Stomach smooth muscle (tissue), 2 donors: ENCODE measurements around the gene KRTAP17-1.

Source experiments
- H3K27ac ChIP-seq: one replicate; pipeline ENCODE4 v1.7.0; 2013; ENCODE audit warnings: mild to moderate bottlenecking, low read length, inconsistent platforms
- H3K27me3 ChIP-seq, 2 donors: one replicate each; pipeline ENCODE4 v1.7.0; 2013; ENCODE audit warnings: low read length in 2 of 2; ENCODE audit not compliant: insufficient read depth in 2 of 2, control insufficient read depth in 1 of 2
- H3K36me3 ChIP-seq, 2 donors: one replicate each; pipeline ENCODE4 v1.7.0; 2013; ENCODE audit warnings: low read length in 2 of 2; ENCODE audit not compliant: control insufficient read depth in 2 of 2, insufficient read depth in 2 of 2
- H3K4me1 ChIP-seq: one replicate; pipeline ENCODE4 v1.7.0; 2013; ENCODE audit warnings: low read length; ENCODE audit not compliant: control insufficient read depth, insufficient read depth
- H3K4me3 ChIP-seq, 2 donors: one replicate each; pipeline ENCODE4 v1.7.0; 2013; ENCODE audit warnings: low read length in 2 of 2
- H3K9ac ChIP-seq, 2 donors: one replicate each; pipeline ENCODE4 v1.7.0; 2013; ENCODE audit warnings: low read length in 2 of 2, mild to moderate bottlenecking in 1 of 2
- H3K9me3 ChIP-seq, 2 donors: one replicate each; pipeline ENCODE4 v1.7.0; 2013; ENCODE audit warnings: low read length in 2 of 2; ENCODE audit not compliant: control insufficient read depth in 2 of 2
- donor health status: healthy.
- donor health status: Pancreatic carcinoma.

Gene KRTAP17-1

DNA sequence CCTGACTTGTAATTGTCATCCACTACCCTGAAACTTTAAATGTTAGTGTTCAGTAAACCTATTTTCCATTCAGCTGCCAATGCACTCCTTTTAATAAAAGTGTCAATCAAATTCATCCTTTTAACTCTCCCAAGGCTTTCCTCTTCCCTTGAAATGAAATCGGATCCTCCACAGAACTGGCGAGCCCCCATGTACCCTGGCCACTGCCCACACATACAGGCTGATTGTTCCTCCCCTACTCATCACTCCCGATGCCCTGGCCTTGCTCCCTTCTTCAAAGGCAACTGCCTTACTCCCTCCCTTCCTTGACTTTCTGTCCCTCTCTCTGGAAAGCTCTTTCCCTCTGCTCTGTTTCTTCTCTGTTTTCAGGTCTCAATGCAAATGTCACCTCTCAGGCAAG, 27.5 kb upstream of the KRTAP17-1 start:
- no peak overlapping the region for H3K27ac ChIP-seq
- no peak overlapping the region for H3K9ac ChIP-seq
- H3K4me1 ChIP-seq: no peaks in the 10 kb centered on the region

DNA sequence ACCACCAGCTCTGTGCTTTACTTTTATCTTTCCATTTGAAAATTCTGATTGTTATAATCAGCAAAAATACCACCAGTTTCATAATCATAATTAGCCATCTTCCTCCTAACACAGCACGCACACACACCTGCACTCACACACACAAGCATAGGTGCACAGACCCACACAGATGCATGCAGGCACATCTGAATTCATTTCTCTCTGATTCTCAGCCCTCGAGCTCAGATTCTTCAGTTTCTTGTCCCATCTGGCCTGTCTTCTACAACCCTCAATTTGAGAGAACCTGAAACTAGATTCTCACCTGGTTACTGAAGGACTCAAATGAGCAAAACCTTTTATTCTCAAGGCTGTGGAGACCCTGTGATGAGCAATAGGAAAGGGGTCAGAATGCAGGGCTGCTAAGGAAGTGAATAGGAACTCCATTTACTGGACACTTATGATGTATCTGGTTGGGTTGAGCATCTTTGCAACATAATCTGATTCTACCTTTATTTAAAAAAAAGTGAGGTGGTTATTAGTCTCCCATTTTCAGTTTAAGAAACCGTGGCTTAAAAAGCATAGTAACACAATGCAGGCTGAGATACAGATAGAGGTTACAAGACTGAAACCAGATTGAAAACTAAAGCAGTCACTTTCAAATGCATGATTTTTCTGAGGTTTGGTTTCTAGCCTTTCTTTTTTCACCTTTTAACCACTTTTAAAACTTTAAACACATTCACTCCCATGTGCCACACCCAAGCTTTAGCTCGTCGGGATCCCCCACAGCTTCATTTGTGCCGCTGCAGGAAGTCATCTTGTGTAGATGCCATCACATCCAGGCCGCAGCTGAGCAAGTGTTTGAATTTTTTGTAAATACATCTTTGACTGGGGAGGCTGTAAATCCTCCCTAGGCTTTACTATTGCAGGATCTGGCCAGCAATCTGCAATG, 25.7 kb upstream of the KRTAP17-1 start:
- Histone ChIP-seq H3K9ac (no peak overlapping the region), H3K4me1 (no peaks in the 10 kb centered on the region), H3K9me3 (no peaks in the 10 kb centered on the region), H3K27me3 (peaks cover 0 to 3% of the 10 kb centered on the region in 2 donors), H3K27ac (no peak overlapping the region), H3K36me3 (no peaks in the 10 kb centered on the region), H3K4me3 (no peak overlapping the region)

More for the DNA sequence above, 27.5 kb upstream of the KRTAP17-1 start:
- H3K4me3 ChIP-seq: no peak overlapping the region
- no peaks in the 10 kb centered on the region for H3K9me3 ChIP-seq
- peaks cover 0 to 3% of the 10 kb centered on the region in 2 donors for H3K27me3 ChIP-seq
- H3K36me3 ChIP-seq: no peaks in the 10 kb centered on the region

DNA sequence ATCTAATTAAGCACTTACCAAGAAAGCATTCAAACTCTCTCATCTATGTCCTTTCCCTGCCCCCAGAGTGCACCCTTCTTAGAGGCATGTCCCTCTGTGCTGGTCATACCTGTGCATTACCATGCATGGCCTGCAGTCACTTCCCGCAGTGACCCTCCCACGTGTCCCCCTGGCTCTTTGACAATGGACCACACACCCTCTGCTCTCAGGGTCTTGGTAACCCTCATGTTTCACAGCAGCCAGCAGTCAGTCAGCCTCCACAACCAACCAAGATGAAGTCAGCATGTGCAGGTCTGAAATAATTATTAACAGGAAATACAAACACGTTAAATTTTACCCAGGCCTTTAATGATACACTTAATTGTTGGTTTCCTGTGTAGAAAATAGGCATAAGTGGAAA, 25.0 kb upstream of the KRTAP17-1 start:
- H3K27ac ChIP-seq: no peak overlapping the region

DNA sequence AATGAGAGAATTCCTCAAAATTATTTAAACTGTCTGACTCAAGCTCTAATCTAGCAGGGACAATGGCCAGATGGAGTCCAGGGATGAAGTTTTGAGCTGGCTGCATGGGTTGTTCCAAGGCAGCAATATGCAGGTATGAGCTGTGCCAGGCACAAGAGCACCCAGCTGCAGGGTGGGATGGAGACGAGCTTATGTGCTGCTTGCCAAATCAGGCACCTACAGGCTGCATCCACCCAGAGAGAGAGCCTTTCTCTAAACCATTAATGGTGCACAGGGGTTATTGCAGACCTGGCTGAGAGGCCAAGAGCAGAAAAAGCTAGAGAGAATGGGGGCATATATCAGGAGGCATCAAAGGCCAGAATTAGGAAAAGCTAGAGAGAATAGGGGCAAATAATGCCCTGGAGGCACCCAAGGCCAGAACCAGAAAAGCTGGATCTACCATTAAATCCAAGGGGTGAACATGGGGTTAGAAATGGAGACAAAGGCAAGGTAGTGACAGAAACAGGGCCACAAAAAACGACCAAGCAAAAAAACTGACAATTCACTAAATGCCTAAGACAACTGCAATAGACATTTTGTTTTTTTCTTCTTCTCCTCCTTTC, 24.2 kb upstream of the KRTAP17-1 start:
- H3K27me3 ChIP-seq: peaks cover 0 to 3% of the 10 kb centered on the region in 2 donors
- H3K27ac ChIP-seq: no peak overlapping the region
- H3K4me3 ChIP-seq: no peak overlapping the region
- no peaks in the 10 kb centered on the region for H3K36me3 ChIP-seq
- no peaks in the 10 kb centered on the region for H3K4me1 ChIP-seq
- no peak overlapping the region for H3K9ac ChIP-seq
- H3K9me3 ChIP-seq: no peaks in the 10 kb centered on the region

More for the DNA sequence above, 25.0 kb upstream of the KRTAP17-1 start:
- Histone ChIP-seq H3K9me3 (no peaks in the 10 kb centered on the region), H3K4me3 (no peak overlapping the region), H3K4me1 (no peaks in the 10 kb centered on the region), H3K9ac (no peak overlapping the region), H3K27me3 (peaks cover 0 to 3% of the 10 kb centered on the region in 2 donors), H3K36me3 (no peaks in the 10 kb centered on the region)

DNA sequence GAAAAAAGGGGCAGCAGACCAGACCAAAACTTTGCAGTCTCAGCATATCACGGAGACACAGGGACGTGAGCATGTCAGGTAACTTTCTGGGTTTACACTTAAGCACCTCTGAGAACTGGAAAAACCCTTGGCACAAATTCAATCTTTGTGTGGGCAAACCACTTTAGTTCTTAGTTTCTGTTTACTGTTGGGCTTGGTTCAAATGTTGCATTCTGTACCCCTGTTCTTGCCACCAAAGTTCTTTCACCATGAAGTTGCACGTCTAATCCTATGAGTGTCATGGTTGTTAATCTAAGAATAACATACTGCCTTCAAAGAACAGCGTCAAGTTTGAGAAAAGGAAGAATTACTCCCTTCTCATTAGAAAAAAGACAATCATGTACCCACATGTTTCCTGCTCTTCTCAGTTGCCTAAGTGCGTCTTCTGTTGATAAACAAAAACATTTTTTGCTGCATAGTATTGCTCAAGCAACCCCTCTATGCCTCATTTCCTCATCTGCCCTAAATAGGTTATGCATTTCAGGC, 23.5 kb upstream of the KRTAP17-1 start:
- Histone ChIP-seq H3K4me1 (no peaks in the 10 kb centered on the region), H3K9me3 (no peaks in the 10 kb centered on the region), H3K9ac (no peak overlapping the region), H3K27me3 (peaks cover 0 to 3% of the 10 kb centered on the region in 2 donors), H3K27ac (no peak overlapping the region), H3K36me3 (no peaks in the 10 kb centered on the region), H3K4me3 (no peak overlapping the region)

DNA sequence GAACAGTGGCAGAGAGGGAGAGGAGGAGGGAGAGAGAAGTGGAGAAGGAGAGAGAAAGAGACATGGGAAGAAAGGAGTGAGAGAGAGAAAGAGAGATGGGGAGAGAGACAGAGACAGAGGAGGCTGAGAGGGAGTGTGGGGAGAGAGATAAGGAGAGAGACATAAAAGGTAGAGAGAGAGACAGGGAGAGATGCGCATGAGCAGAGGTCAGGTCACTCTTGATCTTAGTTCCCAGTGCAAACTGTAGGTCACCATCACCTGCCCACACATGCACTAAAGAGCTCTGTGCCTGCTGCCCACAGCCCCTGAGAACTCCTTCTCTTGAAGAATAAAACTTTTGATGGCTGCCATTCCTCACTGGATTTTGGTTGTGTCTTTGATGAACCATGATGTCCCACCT, 20.2 kb upstream of the KRTAP17-1 start:
- H3K27ac ChIP-seq: no peak overlapping the region
- no peak overlapping the region for H3K9ac ChIP-seq
- H3K4me3 ChIP-seq: no peak overlapping the region
- peaks cover 0 to 4% of the 10 kb centered on the region in 2 donors for H3K27me3 ChIP-seq
- no peaks in the 10 kb centered on the region for H3K36me3 ChIP-seq
- no peaks in the 10 kb centered on the region for H3K9me3 ChIP-seq
- H3K4me1 ChIP-seq: no peaks in the 10 kb centered on the region

DNA sequence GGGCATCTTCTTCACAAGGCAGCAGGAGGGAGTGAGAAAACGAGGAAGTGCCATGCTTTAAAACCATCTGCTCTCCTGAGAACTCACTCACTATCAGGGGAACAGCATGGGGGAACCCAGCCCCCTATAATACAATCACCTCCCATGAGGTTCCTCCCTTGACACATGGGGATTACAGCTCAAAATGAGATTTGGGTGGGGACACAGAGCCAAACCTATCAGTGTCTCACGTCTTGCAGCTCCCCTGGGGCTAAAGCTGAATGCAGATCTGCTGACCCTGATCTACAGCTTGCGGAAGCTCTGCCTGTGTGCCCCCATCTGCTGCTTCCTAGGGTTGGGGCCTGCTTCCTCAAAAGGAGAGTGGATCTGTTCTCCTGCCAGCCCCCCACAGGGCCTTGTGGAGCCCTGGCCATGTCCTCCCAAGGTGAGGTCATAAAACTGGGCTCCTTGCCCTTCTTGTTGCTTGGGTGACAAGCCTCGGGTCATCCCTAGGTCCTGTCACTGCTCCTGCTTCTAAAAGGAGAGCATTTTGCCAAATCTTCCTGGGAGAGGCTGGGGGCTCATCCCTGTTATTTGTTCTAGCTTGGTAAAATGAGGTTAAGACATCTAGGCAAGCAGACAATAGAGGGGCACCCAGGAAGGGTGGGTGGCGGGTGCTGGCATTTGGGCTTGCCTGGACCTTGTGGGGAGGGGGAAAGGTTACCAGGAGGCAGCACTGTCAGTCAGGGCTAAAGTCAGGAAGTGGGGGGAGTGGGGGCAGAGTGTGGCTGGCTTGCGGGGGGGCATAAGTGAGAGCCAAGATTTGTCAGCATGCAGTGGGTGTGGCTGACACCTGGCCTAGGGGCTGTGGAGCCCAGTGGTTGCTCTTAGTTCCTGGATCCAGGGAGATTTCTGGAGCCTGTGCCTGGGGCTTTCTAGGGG, 19.1 kb upstream of the KRTAP17-1 start:
- no peak overlapping the region for H3K9ac ChIP-seq
- H3K36me3 ChIP-seq: no peaks in the 10 kb centered on the region
- H3K4me1 ChIP-seq: no peaks in the 10 kb centered on the region
- no peak overlapping the region for H3K27ac ChIP-seq
- H3K27me3 ChIP-seq: peaks cover 0 to 4% of the 10 kb centered on the region in 2 donors
- no peaks in the 10 kb centered on the region for H3K9me3 ChIP-seq
- no peak overlapping the region for H3K4me3 ChIP-seq

DNA sequence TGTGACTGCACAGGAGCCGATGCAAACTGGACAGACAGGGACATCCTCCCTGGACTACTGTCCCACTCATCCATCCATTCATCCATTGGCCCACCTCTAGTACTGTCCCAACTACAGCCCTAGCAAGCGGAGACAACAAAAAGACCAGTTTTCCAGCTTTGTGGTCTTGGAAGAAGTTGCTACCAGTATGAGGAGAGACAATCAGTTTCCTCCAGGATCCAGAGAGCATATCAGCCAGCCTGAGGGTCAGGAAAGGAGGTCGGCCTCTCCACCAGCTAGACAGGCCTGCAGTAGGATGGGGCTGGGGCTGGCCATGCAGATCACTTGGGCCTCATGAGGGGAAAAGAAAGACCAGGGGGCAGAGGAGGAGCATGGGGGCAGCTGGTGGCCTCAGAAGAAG, 18.3 kb upstream of the KRTAP17-1 start:
- Histone ChIP-seq H3K4me3 (no peak overlapping the region), H3K27me3 (peaks cover 0 to 4% of the 10 kb centered on the region in 2 donors), H3K27ac (no peak overlapping the region), H3K4me1 (no peaks in the 10 kb centered on the region), H3K9me3 (no peaks in the 10 kb centered on the region), H3K36me3 (no peaks in the 10 kb centered on the region), H3K9ac (no peak overlapping the region)

DNA sequence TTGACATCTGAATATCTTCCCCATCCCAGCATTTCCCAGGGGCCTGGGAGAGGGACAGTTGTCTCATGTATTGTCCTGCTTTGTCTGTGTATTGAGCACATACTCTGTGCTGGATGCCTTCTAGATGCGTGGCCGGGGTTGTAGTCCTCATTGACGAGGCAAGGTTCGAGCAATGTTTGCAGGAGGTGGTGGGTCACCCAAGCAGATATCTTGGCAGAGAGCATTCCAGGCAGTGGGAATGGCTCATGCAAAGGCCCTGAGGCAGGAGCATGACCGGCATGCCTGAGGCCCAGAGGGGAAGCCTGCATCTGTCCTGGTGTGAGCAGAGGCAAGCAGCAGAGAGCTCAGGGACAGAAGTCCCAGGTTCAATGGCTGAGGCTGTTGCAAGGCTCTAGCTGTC, 17.6 kb upstream of the KRTAP17-1 start:
- Histone ChIP-seq H3K27ac (no peak overlapping the region), H3K9ac (no peak overlapping the region), H3K36me3 (no peaks in the 10 kb centered on the region), H3K9me3 (no peaks in the 10 kb centered on the region), H3K27me3 (peaks cover 0 to 4% of the 10 kb centered on the region in 2 donors), H3K4me3 (no peak overlapping the region), H3K4me1 (no peaks in the 10 kb centered on the region)

DNA sequence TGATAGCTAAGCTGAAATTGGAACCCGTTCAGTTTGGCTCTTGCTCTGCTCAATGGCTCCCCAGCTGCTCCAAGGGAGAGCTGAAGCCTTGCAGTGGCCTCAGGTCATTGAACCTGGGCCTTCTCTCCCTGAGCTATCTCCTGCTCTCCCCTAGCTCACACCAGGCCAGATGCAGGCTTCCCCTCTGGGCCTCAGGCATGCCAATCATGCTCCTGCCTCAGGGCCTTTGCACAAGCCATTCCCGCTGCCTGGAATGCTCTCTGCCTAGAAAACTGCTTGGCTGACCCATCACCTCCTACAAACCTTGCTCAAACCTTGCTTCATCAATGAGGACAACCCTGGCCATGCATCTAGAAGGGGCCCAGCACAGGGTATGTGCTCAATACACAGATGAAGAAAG, 16.7 kb upstream of the KRTAP17-1 start:
- H3K9ac ChIP-seq: no peak overlapping the region
- H3K27me3 ChIP-seq: peaks cover 0 to 4% of the 10 kb centered on the region in 2 donors
- H3K27ac ChIP-seq: no peak overlapping the region
- no peaks in the 10 kb centered on the region for H3K4me1 ChIP-seq
- H3K36me3 ChIP-seq: no peaks in the 10 kb centered on the region
- no peak overlapping the region for H3K4me3 ChIP-seq
- H3K9me3 ChIP-seq: no peaks in the 10 kb centered on the region
